Measurements from ENCODE around the gene LAMP5.

DNA sequence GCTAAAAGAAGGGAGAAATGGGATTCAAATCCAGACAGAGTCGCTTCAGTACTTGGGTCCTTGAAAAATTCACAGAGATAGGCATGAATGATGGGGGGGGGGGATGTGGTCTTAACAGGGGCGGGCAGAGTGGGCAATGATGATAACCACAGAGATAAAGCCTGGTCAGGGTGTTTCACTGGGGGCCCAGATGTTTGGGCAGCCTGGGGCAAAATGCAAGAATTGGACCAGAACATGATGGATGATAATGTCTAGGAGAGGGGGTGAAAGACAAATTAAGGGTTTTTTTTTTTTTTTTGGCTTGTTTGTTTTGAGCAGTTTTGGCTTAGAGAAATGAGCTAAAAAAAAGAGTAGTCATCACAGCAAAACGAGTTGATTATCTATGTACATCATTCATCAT, 57.4 kb downstream of the LAMP5 start:
- TF ChIP-seq, protein P1, sequence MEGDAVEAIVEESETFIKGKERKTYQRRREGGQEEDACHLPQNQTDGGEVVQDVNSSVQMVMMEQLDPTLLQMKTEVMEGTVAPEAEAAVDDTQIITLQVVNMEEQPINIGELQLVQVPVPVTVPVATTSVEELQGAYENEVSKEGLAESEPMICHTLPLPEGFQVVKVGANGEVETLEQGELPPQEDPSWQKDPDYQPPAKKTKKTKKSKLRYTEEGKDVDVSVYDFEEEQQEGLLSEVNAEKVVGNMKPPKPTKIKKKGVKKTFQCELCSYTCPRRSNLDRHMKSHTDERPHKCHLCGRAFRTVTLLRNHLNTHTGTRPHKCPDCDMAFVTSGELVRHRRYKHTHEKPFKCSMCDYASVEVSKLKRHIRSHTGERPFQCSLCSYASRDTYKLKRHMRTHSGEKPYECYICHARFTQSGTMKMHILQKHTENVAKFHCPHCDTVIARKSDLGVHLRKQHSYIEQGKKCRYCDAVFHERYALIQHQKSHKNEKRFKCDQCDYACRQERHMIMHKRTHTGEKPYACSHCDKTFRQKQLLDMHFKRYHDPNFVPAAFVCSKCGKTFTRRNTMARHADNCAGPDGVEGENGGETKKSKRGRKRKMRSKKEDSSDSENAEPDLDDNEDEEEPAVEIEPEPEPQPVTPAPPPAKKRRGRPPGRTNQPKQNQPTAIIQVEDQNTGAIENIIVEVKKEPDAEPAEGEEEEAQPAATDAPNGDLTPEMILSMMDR (conservative IDR thresholded peaks at IDR 0.05) = no peak
- no peak for TF ChIP-seq ZFX (IDR thresholded peaks at IDR 0.05)

Data from C4-2B (cell line).